PC-3 (cell line): Measurements from ENCODE around the gene COL12A1. TPM values are rescaled to one million over a fixed set of nuclear protein-coding genes. Genes with fewer than 3 reads are reported as not detected.
A peak's percentile ranks its signal among the peaks of the same experiment; 100 is the strongest.

Experiments used
- ATAC-seq: fragments of 200-7000 bp; cut with Tn5 transposase; 2 replicates; pipeline ENCODE4 v1.9.1; 2020; ENCODE audit warnings: mild to moderate bottlenecking, moderate library complexity
- BruUV-seq: library from RNA; stranded (reverse); fragments of 400-500 nt; replicated peaks from 2 replicates; lab custom pipeline; 2021; lab: Mats Ljungman, UMichigan
- CTCF ChIA-PET: fragments of 300-600 bp; sonication (Branson Sonifier 250); formaldehyde crosslinking; loops from one replicate; lab custom pipeline; 2022; ENCODE audit warnings: antibody characterized with exemption; lab: Charles Lee
- POLR2A ChIA-PET: fragments of 300-600 bp; sonication (Branson Sonifier 250); formaldehyde crosslinking; loops from one replicate; lab custom pipeline; 2022; ENCODE audit warnings: antibody characterized with exemption; ENCODE audit not compliant: unreplicated experiment; lab: Charles Lee
- DNase-seq: peaks from one replicate; pipeline ENCODE4 v3.0.0-alpha.2; 2015
- H2AFZ ChIP-seq: fragments of 300-600 bp; sonication (generic); 2 replicates; pipeline ENCODE4 v1.6.0; 2016; ENCODE audit warnings: antibody characterized with exemption, low read length
- H3F3A ChIP-seq: fragments of 300-600 bp; sonication (generic); one replicate; pipeline ENCODE4 v1.6.0; 2017; ENCODE audit warnings: antibody characterized with exemption, low read length, control low read depth, mild to moderate bottlenecking; ENCODE audit not compliant: unreplicated experiment
- H3K27ac ChIP-seq: fragments of 300-600 bp; sonication (generic); 2 replicates; pipeline ENCODE4 v1.5.1; 2016; ENCODE audit warnings: mild to moderate bottlenecking, low read length
- H3K27me3 ChIP-seq: fragments of 300-600 bp; sonication (generic); 2 replicates; pipeline ENCODE4 v1.6.1; 2016; ENCODE audit warnings: low read length, mixed read lengths
- H3K36me3 ChIP-seq: fragments of 300-600 bp; sonication (generic); 2 replicates; pipeline ENCODE4 v1.6.1; 2016; ENCODE audit warnings: low read depth, mixed run types, low read length, mixed read lengths
- H3K4me1 ChIP-seq: fragments of 300-600 bp; sonication (generic); 2 replicates; pipeline ENCODE4 v1.5.1; 2016; ENCODE audit warnings: low read length; ENCODE audit not compliant: insufficient read depth
- H3K4me2 ChIP-seq: fragments of 300-600 bp; sonication (generic); 2 replicates; pipeline ENCODE4 v1.6.0; 2016; ENCODE audit warnings: low read length
- H3K4me3 ChIP-seq: fragments of 300-600 bp; sonication (generic); 2 replicates; pipeline ENCODE4 v1.5.1; 2016; ENCODE audit warnings: mild to moderate bottlenecking, low read length, mixed read lengths
- H3K79me2 ChIP-seq: fragments of 300-600 bp; sonication (generic); 2 replicates; pipeline ENCODE4 v1.6.1; 2017; ENCODE audit warnings: low read length, mixed read lengths
- H3K9ac ChIP-seq: fragments of 300-600 bp; sonication (generic); 2 replicates; pipeline ENCODE4 v1.6.0; 2016; ENCODE audit warnings: mild to moderate bottlenecking, low read length
- H3K9me2 ChIP-seq: fragments of 300-600 bp; sonication (generic); replicated peaks from 2 replicates; pipeline ENCODE4 v1.6.1; 2016; ENCODE audit warnings: mixed run types, low read length, mixed read lengths
- H3K9me3 ChIP-seq: fragments of 300-600 bp; sonication (generic); 2 replicates; pipeline ENCODE4 v1.6.1; 2016; ENCODE audit warnings: low read length, mixed read lengths
- H4K20me1 ChIP-seq: fragments of 300-600 bp; sonication (generic); 2 replicates; pipeline ENCODE4 v1.6.1; 2016; ENCODE audit warnings: low read length, mixed read lengths
- EZH2 ChIP-seq: fragments of 300-600 bp; sonication (generic); IDR thresholded peaks from one replicate; pipeline ENCODE4 v1.6.1; 2017; ENCODE audit warnings: antibody characterized with exemption, mild to moderate bottlenecking, low read length; ENCODE audit not compliant: unreplicated experiment
- EZH2phosphoT487 ChIP-seq: fragments of 300-600 bp; sonication (generic); IDR thresholded peaks from 2 replicates; pipeline ENCODE4 v1.6.1; 2018; ENCODE audit warnings: mild to moderate bottlenecking, antibody characterized with exemption, low read length, borderline replicate concordance
- intact Hi-C: fragments of 100-400 bp; cut with micrococcal nuclease; formaldehyde crosslinking; loops from 2 replicates; pipeline ENCODE4 v1.9.0; 2023
- total RNA-seq: library from RNA; depleted of rRNA; stranded (reverse); fragments of >200 nt; gene quantifications from 2 replicates; pipeline ENCODE4 v1.2.3, GENCODE V29; 2014
- TF ChIP-seq, protein P1 (sequence below): fragments of 300-600 bp; sonication (generic); conservative IDR thresholded peaks from 2 replicates; pipeline ENCODE4 v1.5.1; 2017; ENCODE audit warnings: antibody characterized with exemption, low read depth, mild to moderate bottlenecking, low read length

The COL12A1 gene
- total RNA-seq, 1 experiment from 2014 or later, result 24.2 TPM

DNA sequence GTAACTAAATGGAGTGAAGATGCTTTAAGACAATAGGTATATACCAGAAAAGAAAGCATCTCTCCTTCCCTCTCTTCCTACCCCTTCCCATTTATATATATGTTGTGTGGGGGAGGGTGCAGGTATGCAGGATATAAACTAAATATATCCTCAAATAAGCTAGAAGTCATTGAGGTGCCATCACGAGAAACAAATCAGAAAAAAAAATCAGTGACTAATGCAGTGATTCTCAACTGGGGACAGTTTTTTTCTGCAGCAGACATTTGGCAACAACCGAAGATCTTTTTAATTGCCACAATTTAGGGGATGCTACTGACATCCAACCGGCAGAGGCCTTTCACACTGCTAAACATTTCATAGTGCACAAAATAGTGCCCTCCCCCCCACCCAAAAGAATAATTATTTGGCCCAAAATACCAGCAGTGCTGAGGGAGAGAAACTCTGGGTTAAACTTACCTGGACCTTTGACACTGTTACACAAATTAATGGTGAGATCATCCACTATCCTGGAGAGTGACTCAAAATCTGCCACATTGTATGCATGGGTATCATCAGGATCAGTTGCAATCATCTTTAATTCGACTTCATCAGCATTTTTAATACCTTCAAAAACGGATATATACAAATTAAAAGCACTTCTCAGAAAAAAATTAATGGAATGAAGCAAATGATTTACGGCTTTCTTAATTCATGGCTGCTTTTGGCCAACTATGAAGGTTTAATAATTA lies 55.0 kb downstream of the COL12A1 start:
- no peaks in the 10 kb centered on the region for H4K20me1 ChIP-seq
- no peak overlapping the region for H3K9ac ChIP-seq
- H3K79me2 ChIP-seq, result no peaks in the 10 kb centered on the region
- BruUV-seq, result no TSS peak
- H3K4me1 ChIP-seq, result peaks cover 20% of the 10 kb centered on the region
- H3K4me2 ChIP-seq, result no peak overlapping the region
- ChIA-PET POLR2A (no interaction called here), CTCF (no interaction called here)
- no peak overlapping the region for H3K4me3 ChIP-seq
- ATAC-seq (peak; percentile 55; the same call in 1 of the 2 replicates), DNase-seq (peak; percentile 52)
- no peaks in the 10 kb centered on the region for H3K9me2 ChIP-seq
- no peaks in the 10 kb centered on the region for H3K27me3 ChIP-seq
- no peaks in the 10 kb centered on the region for H3K36me3 ChIP-seq
- H2AFZ ChIP-seq, result no peak overlapping the region
- TF ChIP-seq EZH2phosphoT487 (no peak), EZH2 (no peak)
- H3K27ac ChIP-seq, result no peak overlapping the region
- H3K9me3 ChIP-seq, result no peaks in the 10 kb centered on the region
- H3F3A ChIP-seq, result no peaks in the 10 kb centered on the region
- intact Hi-C loops, result no loop called here

DNA sequence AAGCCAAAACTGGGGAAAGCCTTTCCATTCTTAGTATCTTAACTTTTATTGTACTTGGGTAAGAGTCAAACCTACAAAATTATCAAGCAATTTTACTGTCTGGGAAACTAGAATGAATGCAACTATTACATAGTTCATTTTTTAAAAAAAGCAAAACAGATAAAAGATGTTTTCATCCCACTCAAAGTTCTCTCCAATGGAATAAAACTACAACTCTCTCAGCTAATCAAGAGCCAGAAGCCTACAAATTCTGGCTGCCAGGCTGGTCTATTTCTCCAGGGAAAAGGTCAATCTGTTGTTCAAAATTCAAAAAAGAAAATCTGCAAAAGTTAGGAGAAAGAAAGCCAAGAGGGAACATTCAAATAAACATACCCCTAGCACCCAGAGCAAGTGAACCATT lies 56.2 kb downstream of the COL12A1 start:
- intact Hi-C loops, result loop anchor here (5.0 kb wide), 1 partner anchor 48 kb away; no protein-coding TSS in a partner anchor
- no peak for ATAC-seq
- no peak for TF ChIP-seq EZH2
- TF ChIP-seq, protein P1, sequence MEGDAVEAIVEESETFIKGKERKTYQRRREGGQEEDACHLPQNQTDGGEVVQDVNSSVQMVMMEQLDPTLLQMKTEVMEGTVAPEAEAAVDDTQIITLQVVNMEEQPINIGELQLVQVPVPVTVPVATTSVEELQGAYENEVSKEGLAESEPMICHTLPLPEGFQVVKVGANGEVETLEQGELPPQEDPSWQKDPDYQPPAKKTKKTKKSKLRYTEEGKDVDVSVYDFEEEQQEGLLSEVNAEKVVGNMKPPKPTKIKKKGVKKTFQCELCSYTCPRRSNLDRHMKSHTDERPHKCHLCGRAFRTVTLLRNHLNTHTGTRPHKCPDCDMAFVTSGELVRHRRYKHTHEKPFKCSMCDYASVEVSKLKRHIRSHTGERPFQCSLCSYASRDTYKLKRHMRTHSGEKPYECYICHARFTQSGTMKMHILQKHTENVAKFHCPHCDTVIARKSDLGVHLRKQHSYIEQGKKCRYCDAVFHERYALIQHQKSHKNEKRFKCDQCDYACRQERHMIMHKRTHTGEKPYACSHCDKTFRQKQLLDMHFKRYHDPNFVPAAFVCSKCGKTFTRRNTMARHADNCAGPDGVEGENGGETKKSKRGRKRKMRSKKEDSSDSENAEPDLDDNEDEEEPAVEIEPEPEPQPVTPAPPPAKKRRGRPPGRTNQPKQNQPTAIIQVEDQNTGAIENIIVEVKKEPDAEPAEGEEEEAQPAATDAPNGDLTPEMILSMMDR, result no peak
- TF ChIP-seq EZH2phosphoT487, result no peak
- Histone ChIP-seq H2AFZ (no peak overlapping the region), H3K9me3 (no peaks in the 10 kb centered on the region), H3K27me3 (no peaks in the 10 kb centered on the region), H3K36me3 (no peaks in the 10 kb centered on the region), H3K79me2 (no peaks in the 10 kb centered on the region), H3K4me1 (peaks cover 20% of the 10 kb centered on the region), H3K4me2 (no peak overlapping the region), H3K9me2 (no peaks in the 10 kb centered on the region), H4K20me1 (no peaks in the 10 kb centered on the region), H3K27ac (no peak overlapping the region), H3K9ac (no peak overlapping the region), H3K4me3 (no peak overlapping the region), H3F3A (no peaks in the 10 kb centered on the region)
- POLR2A ChIA-PET, result no interaction called here
- no peak for DNase-seq
- no TSS peak for BruUV-seq
- CTCF ChIA-PET, result no interaction called here

DNA sequence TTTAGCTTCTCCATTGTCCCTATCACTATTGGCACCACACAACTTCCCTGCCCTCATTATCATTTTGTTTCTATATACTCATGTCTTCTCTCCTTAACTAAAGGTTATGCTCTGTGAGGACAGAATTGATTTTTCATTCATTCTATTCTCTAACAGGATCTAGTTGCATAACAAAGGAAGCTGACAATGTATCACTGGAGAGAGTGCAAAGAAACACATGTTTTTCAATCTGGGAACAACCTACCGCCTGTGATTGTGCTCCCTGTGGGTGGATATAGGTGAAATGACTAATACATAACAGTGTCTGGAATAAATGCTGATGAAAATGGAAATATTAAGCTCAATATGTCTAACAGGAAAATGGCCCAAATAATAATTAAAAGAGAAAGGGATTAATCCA lies 56.6 kb downstream of the COL12A1 start:
- Histone ChIP-seq H3K4me3 (no peak overlapping the region), H3K9me2 (no peaks in the 10 kb centered on the region), H3F3A (no peaks in the 10 kb centered on the region), H2AFZ (no peak overlapping the region), H4K20me1 (no peaks in the 10 kb centered on the region), H3K4me1 (peaks cover 20% of the 10 kb centered on the region), H3K9ac (no peak overlapping the region), H3K9me3 (no peaks in the 10 kb centered on the region), H3K27ac (no peak overlapping the region), H3K36me3 (no peaks in the 10 kb centered on the region), H3K4me2 (no peak overlapping the region), H3K79me2 (no peaks in the 10 kb centered on the region), H3K27me3 (no peaks in the 10 kb centered on the region)
- POLR2A ChIA-PET, result no interaction called here
- TF ChIP-seq EZH2phosphoT487 (no peak), EZH2 (no peak)
- TF ChIP-seq, protein P1, result no peak
- CTCF ChIA-PET, result no interaction called here
- no peak for ATAC-seq
- BruUV-seq, result no TSS peak
- no peak for DNase-seq
- intact Hi-C loops, result loop anchor here (5.0 kb wide), 1 partner anchor 48 kb away; no protein-coding TSS in a partner anchor
